GDM1 (cell line): ENCODE results near the gene CSH1.
"Not testable (repeated sequence)": the region's sequence is repeated elsewhere in the genome, so short reads cannot be mapped to it uniquely, and the experiment has no call there.

ENCODE experiments used
- DNase-seq: peaks from one replicate; lab custom pipeline; 2025; lab: John Stamatoyannopoulos, UW

The CSH1 gene

GRCh38 chr17:63866625-63867024 is 29.7 kb downstream of the CSH1 start:
- DNase-seq: not testable (repeated sequence)

- no peak for DNase-seq
These were observed 37.1 kb downstream of the CSH1 start for GRCh38 chr17:63859257-63859656.

- DNase-seq: not testable (repeated sequence)
These were observed 39.9 kb downstream of the CSH1 start for GRCh38 chr17:63856425-63856824.

DNA sequence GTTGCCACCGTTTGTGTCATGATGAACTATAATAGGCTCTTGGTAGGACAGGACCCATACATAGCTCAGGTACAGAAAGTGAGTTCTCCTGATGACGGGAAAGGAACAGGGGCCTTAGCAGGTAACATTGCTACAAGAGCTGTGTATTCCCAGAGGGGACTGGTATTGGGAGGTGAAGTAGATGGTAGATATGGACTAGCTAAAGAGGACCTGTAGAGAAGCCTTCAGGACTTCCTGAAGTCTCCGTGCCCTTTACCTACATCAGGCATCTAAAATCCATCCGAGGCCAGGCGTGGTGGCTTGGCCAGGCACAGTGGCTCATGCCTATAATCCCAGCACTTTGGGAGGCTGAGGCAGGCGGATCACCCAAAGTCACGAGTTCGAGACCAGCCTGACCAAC is 41.2 kb downstream of the CSH1 start:
- no peak for DNase-seq

- DNase-seq: no peak
These were observed 41.7 kb downstream of the CSH1 start for GRCh38 chr17:63854709-63855108.

GRCh38 chr17:63853260-63853659 is 43.1 kb downstream of the CSH1 start:
- DNase-seq: no peak

DNA sequence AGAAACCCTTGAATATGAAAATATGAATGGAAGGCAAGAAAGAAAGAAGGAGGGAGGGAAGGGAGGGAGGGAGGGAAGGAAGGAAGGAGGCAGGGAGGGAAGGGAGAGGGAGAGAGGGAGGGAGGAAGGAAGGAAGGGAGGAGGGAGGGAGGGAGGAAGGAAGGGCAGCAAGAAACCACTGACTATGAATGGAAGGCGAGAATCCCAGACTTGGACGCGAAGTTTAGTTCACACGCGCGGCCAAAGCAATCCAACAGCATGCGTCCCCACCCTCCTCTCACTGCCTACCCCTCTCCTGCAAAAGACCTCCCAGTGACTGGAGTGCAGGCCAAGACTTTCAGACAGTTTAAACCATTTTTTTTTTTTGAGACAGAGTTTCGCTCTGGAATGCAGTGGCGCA is 46.0 kb downstream of the CSH1 start:
- DNase-seq: no peak

DNA sequence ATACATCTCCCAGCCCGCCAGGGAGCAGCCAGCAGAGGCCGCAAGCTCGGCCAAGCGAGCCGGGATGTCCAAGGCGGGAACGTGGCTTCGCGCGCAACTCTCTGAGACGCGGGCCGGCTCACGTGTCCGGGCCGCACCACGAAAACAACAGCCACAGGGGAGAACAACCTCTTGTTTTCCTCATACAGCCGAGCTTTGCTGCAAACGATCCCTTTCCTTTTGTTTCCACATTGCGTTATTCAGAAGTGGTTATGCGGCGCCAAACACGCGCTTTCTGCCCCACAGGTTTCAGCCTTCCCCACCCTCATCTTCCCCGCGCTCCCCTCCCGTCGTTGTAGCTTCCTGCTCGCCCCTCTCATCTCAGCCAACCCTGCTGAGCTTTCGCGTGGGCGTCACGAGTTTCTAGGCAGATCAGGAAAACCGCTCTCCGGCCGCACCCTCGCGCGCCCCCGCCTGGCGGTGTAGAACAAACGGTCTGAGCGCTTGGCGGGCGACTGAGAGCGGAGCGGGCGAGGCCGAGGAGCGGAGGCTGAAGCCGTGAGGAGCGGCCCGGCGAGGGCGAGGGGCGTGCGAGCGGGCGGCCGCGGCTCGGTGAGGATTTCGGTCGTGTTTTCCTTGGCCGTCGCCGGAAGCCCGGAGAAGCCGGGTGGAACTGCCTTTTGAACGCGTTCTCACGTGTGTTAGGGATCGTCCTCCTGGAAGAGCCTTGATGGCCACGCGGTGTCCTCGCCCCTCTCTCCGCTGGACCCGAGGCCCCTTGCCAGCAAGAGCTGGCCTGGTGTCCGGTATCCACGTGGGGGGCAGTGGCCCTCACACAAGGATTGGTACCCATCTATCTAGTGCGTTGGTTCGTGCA is 47.3 kb downstream of the CSH1 start:
- DNase-seq: peak; percentile 84

- no peak for DNase-seq
These were observed 48.7 kb downstream of the CSH1 start for GRCh38 chr17:63847525-63848249.

GRCh38 chr17:63845509-63845908 is 50.9 kb downstream of the CSH1 start:
- DNase-seq: no peak
